Panc1 (cell line): Measurements from ENCODE around the gene OGFOD2. TPM values are rescaled to one million over a fixed set of nuclear protein-coding genes. Genes with fewer than 3 reads are reported as not detected.

ENCODE experiments used
- ATAC-seq: fragments of 200-7000 bp; cut with Tn5 transposase; 2 replicates; pipeline ENCODE4 v1.9.1; 2020; ENCODE audit warnings: mild to moderate bottlenecking, moderate library complexity
- BruUV-seq: library from RNA; stranded (reverse); fragments of 400-500 nt; replicated peaks from 2 replicates; lab custom pipeline; 2021; lab: Mats Ljungman, UMichigan
- CTCF ChIA-PET: fragments of 300-600 bp; sonication (Branson Sonifier 250); formaldehyde crosslinking; loops from one replicate; lab custom pipeline; 2022; ENCODE audit warnings: antibody characterized with exemption; lab: Charles Lee
- POLR2A ChIA-PET: fragments of 300-600 bp; sonication (Branson Sonifier 250); formaldehyde crosslinking; loops from one replicate; lab custom pipeline; 2022; ENCODE audit warnings: antibody characterized with exemption; lab: Charles Lee
- DNase-seq: peaks from one replicate; pipeline ENCODE4 v3.0.0-alpha.2; 2010; ENCODE audit warnings: low read depth, low spot score
- H3K27ac ChIP-seq: 2 replicates; pipeline ENCODE4 v1.5.1; 2011; ENCODE audit warnings: mild to moderate bottlenecking, low read length, inconsistent platforms
- H3K27me3 ChIP-seq: fragments of 200-500 bp; sonication (Bioruptor generic); 2 replicates; pipeline ENCODE4 v1.6.0; 2014; ENCODE audit warnings: low read length, inconsistent platforms; ENCODE audit not compliant: control insufficient read depth, insufficient read depth
- H3K36me3 ChIP-seq: fragments of 200-500 bp; sonication (Bioruptor generic); 2 replicates; pipeline ENCODE4 v1.5.1; 2014; ENCODE audit warnings: inconsistent platforms, mild to moderate bottlenecking, low read length, moderate library complexity; ENCODE audit not compliant: control insufficient read depth, insufficient read depth
- H3K4me1 ChIP-seq: 2 replicates; pipeline ENCODE4 v1.5.1; 2011; ENCODE audit warnings: inconsistent platforms, mild to moderate bottlenecking, low read length, moderate library complexity; ENCODE audit not compliant: control insufficient read depth, insufficient read depth
- H3K4me3 ChIP-seq, 2 experiments: 2 replicates each; pipeline ENCODE4 v1.5.1; 2011 to 2012; ENCODE audit warnings: low read depth in 2 of 2, low read length in 2 of 2, mild to moderate bottlenecking in 2 of 2, inconsistent platforms in 1 of 2, moderate library complexity in 1 of 2
- H3K9me3 ChIP-seq: fragments of 200-500 bp; sonication (Bioruptor generic); 2 replicates; pipeline ENCODE4 v1.5.1; 2014; ENCODE audit warnings: low read depth, mild to moderate bottlenecking, inconsistent platforms, low read length, moderate library complexity; ENCODE audit not compliant: control insufficient read depth, insufficient read depth
- POLR2AphosphoS5 ChIP-seq: IDR thresholded peaks from 2 replicates; pipeline ENCODE4 v1.6.1; 2012; ENCODE audit warnings: mild to moderate bottlenecking, low read depth, low read length, moderate library complexity
- SIN3A ChIP-seq: IDR thresholded peaks from 2 replicates; pipeline ENCODE4 v1.6.1; 2012; ENCODE audit warnings: low read depth, mild to moderate bottlenecking, low read length, moderate library complexity, borderline replicate concordance; ENCODE audit not compliant: insufficient read depth
- TCF7L2 ChIP-seq: IDR thresholded peaks from 2 replicates; pipeline ENCODE4 v1.6.1; 2011; ENCODE audit warnings: mild to moderate bottlenecking, low read depth, low read length, inconsistent platforms
- in situ Hi-C: cut with HindIII; loops from 2 replicates; pipeline ENCODE4 v1.10.0; 2016; ENCODE audit warnings: low sequenced_read_pairs, low pct_unique_long_range_greater_than_20kb
- intact Hi-C: fragments of 100-400 bp; cut with micrococcal nuclease; formaldehyde crosslinking; loops from one replicate; pipeline ENCODE4 v1.10.0; 2022; ENCODE audit not compliant: unreplicated experiment
- total RNA-seq: library from RNA; stranded (reverse); gene quantifications from one replicate; pipeline ENCODE4 v1.2.1, GENCODE V29; 2021; ENCODE audit not compliant: unreplicated experiment
- TF ChIP-seq, protein P1 (sequence below): fragments of 450-650 bp; IDR thresholded peaks from 2 replicates; pipeline ENCODE4 v1.5.1; 2017; ENCODE audit warnings: mild to moderate bottlenecking
- TF ChIP-seq, protein P2 (sequence below), 2 experiments: IDR thresholded peaks; 2 replicates each; pipeline ENCODE4 v1.6.1; 2011 to 2012; ENCODE audit warnings: low read depth in 2 of 2, control low read depth in 1 of 2, low read length in 1 of 2, mild to moderate bottlenecking in 1 of 2, moderate library complexity in 1 of 2; ENCODE audit not compliant: insufficient read depth in 1 of 2

Gene OGFOD2
- total RNA-seq, 1 experiment from 2014 or later, result 32.0 TPM

DNA sequence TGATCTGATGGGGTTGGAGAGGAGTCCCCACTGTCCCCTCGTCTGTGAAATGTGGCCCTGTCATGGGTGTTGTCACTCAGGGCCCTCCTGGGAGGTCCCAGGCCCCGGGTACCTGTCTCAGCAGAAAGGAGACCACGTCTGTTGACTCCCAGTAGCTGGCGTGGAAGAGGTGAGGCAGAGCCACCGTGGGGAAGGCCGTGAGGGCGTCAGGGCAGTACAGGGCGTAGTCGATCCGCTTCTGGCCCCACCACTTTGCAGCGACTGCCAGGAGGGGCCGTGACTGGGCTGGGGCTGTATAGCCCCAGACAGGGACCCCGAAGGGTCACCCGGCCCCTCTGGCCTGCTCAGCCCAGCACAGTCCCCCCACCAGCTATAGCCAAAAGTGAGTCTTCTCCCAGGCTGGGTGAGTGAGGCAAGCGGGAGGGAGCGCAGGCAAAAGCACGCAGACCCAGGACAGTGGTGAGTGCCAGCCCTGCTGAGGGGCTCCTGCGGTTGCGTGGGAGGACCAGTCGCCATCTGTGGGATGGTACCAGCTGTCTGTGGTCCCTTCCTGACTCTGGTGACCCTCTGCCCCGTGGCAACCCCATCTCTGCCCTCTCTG, 13.7 kb downstream of the OGFOD2 start:
- in situ Hi-C loops (no loop called here), intact Hi-C loops (loop anchor here (10.0 kb wide), 2 partner anchors 156 to 246 kb away; partner anchors contain the start of genes MPHOSPH9 and MTRFR)
- TF ChIP-seq SIN3A, result no peak
- TF ChIP-seq, protein P1, sequence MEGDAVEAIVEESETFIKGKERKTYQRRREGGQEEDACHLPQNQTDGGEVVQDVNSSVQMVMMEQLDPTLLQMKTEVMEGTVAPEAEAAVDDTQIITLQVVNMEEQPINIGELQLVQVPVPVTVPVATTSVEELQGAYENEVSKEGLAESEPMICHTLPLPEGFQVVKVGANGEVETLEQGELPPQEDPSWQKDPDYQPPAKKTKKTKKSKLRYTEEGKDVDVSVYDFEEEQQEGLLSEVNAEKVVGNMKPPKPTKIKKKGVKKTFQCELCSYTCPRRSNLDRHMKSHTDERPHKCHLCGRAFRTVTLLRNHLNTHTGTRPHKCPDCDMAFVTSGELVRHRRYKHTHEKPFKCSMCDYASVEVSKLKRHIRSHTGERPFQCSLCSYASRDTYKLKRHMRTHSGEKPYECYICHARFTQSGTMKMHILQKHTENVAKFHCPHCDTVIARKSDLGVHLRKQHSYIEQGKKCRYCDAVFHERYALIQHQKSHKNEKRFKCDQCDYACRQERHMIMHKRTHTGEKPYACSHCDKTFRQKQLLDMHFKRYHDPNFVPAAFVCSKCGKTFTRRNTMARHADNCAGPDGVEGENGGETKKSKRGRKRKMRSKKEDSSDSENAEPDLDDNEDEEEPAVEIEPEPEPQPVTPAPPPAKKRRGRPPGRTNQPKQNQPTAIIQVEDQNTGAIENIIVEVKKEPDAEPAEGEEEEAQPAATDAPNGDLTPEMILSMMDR, result no peak
- TF ChIP-seq POLR2AphosphoS5, result no peak
- no peak for TF ChIP-seq TCF7L2
- TF ChIP-seq, protein P2, sequence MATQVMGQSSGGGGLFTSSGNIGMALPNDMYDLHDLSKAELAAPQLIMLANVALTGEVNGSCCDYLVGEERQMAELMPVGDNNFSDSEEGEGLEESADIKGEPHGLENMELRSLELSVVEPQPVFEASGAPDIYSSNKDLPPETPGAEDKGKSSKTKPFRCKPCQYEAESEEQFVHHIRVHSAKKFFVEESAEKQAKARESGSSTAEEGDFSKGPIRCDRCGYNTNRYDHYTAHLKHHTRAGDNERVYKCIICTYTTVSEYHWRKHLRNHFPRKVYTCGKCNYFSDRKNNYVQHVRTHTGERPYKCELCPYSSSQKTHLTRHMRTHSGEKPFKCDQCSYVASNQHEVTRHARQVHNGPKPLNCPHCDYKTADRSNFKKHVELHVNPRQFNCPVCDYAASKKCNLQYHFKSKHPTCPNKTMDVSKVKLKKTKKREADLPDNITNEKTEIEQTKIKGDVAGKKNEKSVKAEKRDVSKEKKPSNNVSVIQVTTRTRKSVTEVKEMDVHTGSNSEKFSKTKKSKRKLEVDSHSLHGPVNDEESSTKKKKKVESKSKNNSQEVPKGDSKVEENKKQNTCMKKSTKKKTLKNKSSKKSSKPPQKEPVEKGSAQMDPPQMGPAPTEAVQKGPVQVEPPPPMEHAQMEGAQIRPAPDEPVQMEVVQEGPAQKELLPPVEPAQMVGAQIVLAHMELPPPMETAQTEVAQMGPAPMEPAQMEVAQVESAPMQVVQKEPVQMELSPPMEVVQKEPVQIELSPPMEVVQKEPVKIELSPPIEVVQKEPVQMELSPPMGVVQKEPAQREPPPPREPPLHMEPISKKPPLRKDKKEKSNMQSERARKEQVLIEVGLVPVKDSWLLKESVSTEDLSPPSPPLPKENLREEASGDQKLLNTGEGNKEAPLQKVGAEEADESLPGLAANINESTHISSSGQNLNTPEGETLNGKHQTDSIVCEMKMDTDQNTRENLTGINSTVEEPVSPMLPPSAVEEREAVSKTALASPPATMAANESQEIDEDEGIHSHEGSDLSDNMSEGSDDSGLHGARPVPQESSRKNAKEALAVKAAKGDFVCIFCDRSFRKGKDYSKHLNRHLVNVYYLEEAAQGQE (IDR thresholded peaks at IDR 0.05; ENCODE audit: insufficient read depth in 1 of 2, low read depth in 2 of 2, low read length in 1 of 2), result no peak
- Histone ChIP-seq H3K27ac (no peak overlapping the region), H3K9me3 (no peaks in the 10 kb centered on the region), H3K4me1 (peaks cover 10% of the 10 kb centered on the region), H3K36me3 (no peaks in the 10 kb centered on the region), H3K4me3 (no peak overlapping the region), H3K27me3 (no peaks in the 10 kb centered on the region)
- ATAC-seq (no peak), DNase-seq (no peak)
- BruUV-seq, result no TSS peak
- ChIA-PET POLR2A (interaction anchor here (0.5 kb wide), 1 partner anchor 245 kb away, joined by 4 read pairs; no protein-coding TSS in a partner anchor), CTCF (no interaction called here)

DNA sequence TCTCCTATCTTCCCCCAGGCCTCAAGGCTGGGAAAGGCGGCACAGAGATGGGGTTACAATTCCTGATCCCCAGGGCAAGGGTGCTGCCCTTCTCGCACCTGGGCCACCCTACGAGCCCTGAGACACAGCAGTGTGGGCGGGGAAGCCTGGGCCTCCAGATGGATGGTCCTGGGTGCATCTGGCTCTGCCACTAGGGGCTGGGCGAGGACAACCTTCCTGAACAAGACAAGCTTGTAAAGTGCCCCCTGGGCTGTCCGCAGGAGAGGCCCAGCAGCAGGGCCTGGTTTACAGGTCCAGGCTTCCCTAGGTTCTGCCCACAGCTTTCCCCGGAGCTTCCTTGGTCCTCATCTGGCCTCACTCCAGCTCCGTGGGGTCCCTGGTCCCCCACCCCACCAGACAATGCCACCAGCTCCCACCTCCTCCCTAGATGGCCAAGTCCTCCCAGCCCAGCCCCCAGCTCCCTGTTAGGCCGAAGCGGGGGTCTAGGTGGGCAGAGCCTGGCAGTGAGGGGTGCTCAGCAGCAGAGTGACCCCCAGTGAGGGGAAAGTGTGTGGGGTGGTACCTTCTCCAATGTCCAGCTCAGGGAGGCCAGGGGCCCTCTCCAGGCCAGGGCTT, 14.3 kb downstream of the OGFOD2 start:
- Histone ChIP-seq H3K4me3 (no peak overlapping the region), H3K27me3 (no peaks in the 10 kb centered on the region), H3K27ac (no peak overlapping the region), H3K9me3 (no peaks in the 10 kb centered on the region), H3K36me3 (no peaks in the 10 kb centered on the region), H3K4me1 (peaks cover 4% of the 10 kb centered on the region)
- TF ChIP-seq, protein P1, result no peak
- in situ Hi-C loops, result no loop called here
- ATAC-seq (no peak), DNase-seq (no peak)
- BruUV-seq, result no TSS peak
- POLR2A ChIA-PET, result no interaction called here
- intact Hi-C loops, result loop anchor here (10.0 kb wide), 2 partner anchors 155 to 245 kb away; partner anchors contain the start of genes MPHOSPH9 and MTRFR
- CTCF ChIA-PET, result no interaction called here
